Measurements from ENCODE around the gene PLOD1.

DNA sequence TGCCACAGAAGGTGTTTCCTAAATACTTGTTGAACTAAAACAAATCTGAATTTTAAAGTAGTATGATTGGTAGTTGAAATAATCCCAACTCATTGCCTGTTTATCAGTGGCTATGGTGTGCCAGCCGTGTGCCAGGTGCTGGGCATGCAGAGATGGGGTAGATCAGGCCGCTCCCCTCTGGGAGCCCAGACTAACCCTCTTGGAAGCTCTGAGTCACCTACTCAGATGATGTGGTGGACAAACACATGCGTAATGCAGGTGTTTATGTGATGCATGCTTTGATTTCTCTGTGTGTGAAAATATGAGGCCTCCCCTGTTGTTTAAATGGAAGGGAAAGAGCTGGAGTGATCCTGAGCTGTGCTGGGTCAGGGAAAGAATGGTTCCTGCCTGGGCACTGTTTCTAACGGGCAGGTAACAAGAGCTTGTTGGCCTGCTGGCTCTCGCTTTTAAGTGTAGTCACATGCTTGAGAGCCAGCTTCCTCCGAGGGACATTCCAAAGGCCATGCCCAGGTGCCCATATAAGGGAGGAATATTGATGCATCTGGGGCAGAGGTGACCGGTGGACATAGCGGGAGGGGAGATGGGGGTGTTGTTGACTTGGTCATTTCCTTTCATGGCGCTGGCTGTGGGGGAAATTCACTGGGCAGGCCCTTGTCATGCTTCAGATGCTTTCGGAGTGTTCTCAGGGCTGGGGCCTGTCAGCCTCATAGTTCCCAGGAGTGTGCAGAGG is 56.0 kb downstream of the PLOD1 start:
- TF ChIP-seq, protein P1, sequence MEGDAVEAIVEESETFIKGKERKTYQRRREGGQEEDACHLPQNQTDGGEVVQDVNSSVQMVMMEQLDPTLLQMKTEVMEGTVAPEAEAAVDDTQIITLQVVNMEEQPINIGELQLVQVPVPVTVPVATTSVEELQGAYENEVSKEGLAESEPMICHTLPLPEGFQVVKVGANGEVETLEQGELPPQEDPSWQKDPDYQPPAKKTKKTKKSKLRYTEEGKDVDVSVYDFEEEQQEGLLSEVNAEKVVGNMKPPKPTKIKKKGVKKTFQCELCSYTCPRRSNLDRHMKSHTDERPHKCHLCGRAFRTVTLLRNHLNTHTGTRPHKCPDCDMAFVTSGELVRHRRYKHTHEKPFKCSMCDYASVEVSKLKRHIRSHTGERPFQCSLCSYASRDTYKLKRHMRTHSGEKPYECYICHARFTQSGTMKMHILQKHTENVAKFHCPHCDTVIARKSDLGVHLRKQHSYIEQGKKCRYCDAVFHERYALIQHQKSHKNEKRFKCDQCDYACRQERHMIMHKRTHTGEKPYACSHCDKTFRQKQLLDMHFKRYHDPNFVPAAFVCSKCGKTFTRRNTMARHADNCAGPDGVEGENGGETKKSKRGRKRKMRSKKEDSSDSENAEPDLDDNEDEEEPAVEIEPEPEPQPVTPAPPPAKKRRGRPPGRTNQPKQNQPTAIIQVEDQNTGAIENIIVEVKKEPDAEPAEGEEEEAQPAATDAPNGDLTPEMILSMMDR (conservative IDR thresholded peaks at IDR 0.05; ENCODE audit: low read depth, low read length) = no peak
- TF ChIP-seq EZH2 (IDR thresholded peaks at IDR 0.05; ENCODE audit: borderline replicate concordance, low read depth, low read length, poor library complexity, severe bottlenecking) = no peak

All from A673 (cell line).